ENCODE data around the gene ATP23.

The ATP23 gene

GRCh38 chr12:57909056-57909455, 32.3 kb upstream of the ATP23 start:
- DNase-seq = no peak

DNA sequence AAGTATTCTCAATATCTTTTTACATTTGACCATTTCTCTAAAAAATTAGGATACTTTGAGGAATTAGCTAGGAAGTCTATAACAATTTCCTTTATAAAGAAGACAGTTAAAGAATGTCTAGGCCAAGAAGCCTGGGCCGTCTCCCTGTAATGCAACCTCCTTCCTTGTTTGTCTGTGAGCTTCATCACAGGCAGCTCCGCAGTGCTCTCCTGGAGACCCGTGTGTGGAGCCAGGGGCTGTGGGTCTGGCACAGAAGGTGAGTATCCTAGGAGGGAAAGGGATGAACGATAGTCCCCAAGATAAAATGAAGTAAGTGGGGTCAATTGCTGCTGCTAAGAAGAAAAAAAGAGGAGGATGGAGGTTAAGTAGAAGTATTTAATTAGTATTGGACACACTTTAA, 31.8 kb upstream of the ATP23 start:
- no peak for DNase-seq

- no peak for DNase-seq
Measured at GRCh38 chr12:57918147-57918546, 23.2 kb upstream of the ATP23 start.

GRCh38 chr12:57927086-57927485, 14.3 kb upstream of the ATP23 start:
- DNase-seq = no peak

DNA sequence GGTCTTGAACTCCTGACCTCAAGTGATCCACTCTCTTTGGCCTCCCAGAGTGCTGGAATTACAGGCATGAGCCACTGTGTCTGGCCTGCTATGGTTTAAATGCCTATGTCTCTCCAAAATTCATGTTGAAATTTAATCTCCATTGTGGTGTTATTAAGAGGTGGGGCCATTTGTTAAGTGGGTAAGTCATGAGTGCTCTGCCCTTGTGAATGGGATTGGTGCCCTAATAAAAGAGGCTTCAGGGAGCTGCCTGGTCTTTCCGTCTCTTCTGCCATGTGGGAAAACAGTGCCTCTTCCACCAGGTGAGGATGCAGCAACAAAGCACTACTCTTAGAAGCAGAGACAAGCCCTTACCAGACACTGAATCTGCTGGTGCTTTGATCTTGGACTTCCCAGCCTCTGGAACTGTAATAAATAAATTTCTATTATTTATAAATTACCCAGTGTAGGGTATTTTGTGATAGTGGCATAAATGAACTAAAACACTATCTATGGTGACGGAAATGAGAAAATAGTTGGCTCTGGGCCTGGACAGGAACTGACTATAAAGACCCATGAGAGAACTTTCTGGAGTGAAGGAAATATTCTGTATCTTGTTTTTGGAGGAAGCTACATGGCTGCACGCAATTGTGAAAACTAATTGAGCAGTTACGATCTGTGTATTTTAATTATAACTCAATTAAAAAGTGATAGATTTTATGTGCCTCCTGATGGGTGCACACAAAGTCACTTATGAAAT, 12.1 kb upstream of the ATP23 start:
- DNase-seq = no peak

DNA sequence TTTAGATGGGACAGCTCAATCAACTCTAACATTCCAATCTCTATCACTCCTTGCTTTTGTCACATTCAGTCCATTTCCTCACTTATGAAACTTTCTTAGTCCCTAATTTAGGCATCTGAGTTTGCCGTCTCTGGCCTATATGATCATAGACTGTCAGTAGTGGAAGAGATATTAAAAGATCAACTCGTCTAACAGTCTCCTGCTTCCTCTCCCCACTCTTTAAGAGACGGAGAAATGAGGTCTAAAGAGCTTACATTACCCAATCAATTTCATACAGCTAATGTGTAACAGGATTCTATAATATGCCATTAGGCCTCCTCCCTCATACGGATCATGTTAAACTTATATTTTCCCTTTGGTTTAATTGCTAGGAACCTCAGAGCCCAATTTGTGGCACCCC, 6.5 kb upstream of the ATP23 start:
- no peak for DNase-seq

DNA sequence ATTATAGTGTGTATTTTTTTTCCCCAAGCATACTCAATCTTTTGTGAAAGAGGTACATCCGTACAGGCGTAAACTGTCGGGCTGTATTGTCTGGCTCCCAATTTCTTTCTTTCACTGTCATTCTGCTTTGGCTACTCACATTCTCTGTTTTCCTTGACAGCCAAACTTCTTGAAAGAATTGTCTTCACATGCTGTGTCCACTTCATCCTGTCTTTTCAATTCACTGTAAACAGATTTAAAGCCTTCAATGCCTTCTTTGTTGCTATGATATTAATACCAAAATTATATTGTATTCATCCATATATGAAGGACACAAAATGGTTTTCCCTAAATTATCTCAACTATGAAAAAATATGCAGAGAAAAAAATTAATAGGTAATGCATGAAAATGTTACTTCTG, 6.0 kb upstream of the ATP23 start:
- no peak for DNase-seq

GRCh38 chr12:57935839-57936512, 5.4 kb upstream of the ATP23 start:
- peak; percentile 81 to 91 for DNase-seq

DNA sequence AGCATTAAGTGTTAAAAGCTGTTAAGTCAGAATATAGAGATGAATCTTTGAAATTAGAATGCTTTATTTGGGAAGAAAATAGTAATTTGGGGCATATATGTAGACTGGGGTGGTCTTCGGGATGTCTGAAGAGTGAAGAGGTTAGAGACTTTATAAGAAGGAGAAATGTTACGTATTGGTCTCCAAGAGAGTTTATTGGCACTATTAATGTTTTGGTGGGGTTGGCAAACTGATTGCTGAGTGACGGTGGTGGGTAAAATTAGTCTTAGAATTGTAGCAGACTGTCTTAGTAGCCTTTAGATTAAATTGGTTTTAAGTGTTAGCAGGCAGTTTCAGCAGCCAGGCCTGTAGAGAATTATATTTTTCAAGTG, 4.9 kb upstream of the ATP23 start:
- no peak for DNase-seq

GRCh38 chr12:57939291-57939690, 2.1 kb upstream of the ATP23 start:
- no peak for DNase-seq

- no peak for DNase-seq
Measured at GRCh38 chr12:57940052-57940914, 1.1 kb upstream of the ATP23 start.

GRCh38 chr12:57940915-57941164, 527 bp upstream of the ATP23 start:
- DNase-seq = no peak

- no peak for DNase-seq
Measured at GRCh38 chr12:57943438-57944080, 2.2 kb downstream of the ATP23 start.

- DNase-seq = no peak
Measured at GRCh38 chr12:57944313-57945023, 3.1 kb downstream of the ATP23 start.

- no peak for DNase-seq
Measured at GRCh38 chr12:57952766-57953165, 11.4 kb downstream of the ATP23 start.

GRCh38 chr12:57954768-57955167, 13.4 kb downstream of the ATP23 start:
- no peak for DNase-seq

DNA sequence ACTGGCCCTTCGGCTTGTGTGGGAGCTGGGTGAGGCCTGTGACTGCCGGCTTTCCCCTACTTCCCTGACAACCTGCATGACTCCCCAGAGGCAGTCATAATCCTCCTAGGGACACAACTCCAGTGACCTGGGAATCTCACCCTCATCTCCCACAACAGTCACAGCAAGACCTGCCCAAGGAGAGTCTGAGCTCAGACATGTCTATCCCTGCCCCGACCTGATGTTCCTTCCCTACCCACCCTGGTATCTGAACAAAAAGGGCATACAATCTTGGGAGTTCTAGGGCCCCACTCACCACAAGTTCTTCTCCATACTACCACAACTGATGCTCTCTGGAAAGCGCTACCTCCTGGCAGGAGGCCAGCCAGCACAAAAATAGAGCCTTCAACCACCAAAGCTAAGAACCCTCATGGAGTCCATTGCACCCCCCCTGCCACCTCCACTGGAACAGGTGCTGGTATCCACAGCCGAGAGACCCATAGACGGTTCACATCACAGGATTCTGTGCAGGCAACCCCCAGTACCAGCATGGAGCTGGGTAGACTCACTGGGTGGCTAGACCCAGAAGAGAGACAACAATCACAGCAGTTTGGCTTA, 16.8 kb downstream of the ATP23 start:
- DNase-seq = no peak

GRCh38 chr12:57964421-57964820, 23.1 kb downstream of the ATP23 start:
- DNase-seq = no peak

DNA sequence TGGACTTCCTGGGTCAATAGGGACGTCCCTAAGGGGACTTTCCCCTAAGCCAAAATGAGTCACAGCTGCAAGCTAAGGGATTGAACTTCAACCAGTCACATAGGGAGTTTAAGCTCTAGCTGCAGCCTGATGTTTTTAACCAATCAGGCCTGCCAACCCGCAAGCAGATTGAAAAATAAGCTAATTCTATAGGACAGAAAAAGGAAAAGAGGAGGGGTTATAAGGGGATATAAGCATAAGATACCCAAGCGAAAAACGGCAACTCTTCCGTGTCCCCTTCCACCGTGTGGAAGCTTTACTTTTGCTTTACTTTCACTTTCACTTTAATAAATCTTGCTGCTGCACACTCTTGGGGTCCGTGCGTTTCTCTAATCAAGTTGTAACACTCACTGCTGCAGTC, 24.4 kb downstream of the ATP23 start:
- no peak for DNase-seq

GRCh38 chr12:57966536-57966935, 25.2 kb downstream of the ATP23 start:
- DNase-seq = no peak

DNA sequence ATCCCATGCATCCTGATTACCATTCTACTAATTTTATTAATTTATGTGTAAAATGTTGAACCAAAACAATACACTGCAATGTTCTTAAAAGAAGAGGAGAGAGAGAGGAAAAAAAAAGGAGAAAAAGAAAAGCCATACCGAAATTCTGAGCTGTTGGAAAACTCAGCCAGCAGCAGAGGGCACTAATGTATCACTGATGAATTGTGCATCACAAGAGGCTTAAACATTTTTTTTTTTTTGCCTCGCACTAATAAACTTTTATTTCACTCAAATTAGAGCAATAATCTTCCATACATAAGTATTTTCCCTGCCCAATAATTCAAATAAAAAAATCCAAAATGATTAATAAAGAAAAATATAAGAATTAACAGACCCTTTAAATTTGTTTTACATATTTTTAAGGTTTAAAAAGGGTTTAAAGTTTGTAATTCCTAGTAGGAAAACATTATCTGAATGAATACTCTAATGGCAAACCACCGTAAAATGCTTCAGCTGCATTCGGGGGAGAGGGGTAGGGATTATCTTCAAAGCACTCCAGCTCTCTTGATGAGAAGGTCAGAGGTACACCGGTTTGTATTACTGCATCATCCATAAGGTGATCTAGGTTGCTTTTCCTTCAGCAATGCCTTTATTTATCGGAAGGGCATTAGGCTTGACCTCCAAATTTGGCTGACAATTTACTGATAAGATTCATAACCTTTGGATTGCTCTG, 41.9 kb downstream of the ATP23 start:
- peak in 1 of 2 experiments; percentile 5 for DNase-seq
